HG03175 (cell line): ENCODE data around the gene FBXL20.
"Not testable (repeated sequence)": the region's sequence is repeated elsewhere in the genome, so short reads cannot be mapped to it uniquely, and the experiment has no call there.

Source experiments
- ATAC-seq: cut with Tn5 transposase; IDR thresholded peaks from one replicate; pipeline ENCODE4 v1.9.1; 2021; ENCODE audit warnings: mild to moderate bottlenecking, moderate library complexity; ENCODE audit not compliant: unreplicated experiment

Gene FBXL20

GRCh38 chr17:39401412-39402243 is at the start of gene FBXL20:
Gene FBXL20, minus strand, starts transcription at chr17:39401626. Its CDS starts 224 bp downstream, at chr17:39401402.
- ATAC-seq: peak; percentile 72

- ATAC-seq: peak; percentile 94
Measured at GRCh38 chr17:39450847-39451581, 49.6 kb upstream of the FBXL20 start, which contains the start of gene MED1. Gene MED1, minus strand, starts transcription at chr17:39451263. Its CDS starts 201 bp downstream, at chr17:39451062.

GRCh38 chr17:39450051-39450450 is 48.6 kb upstream of the FBXL20 start:
- no peak for ATAC-seq

- ATAC-seq: no peak
Measured at GRCh38 chr17:39447561-39447960, 46.1 kb upstream of the FBXL20 start.

GRCh38 chr17:39443326-39443725 is 41.9 kb upstream of the FBXL20 start:
- no peak for ATAC-seq

GRCh38 chr17:39439868-39440267 is 38.4 kb upstream of the FBXL20 start:
- not testable (repeated sequence) for ATAC-seq

GRCh38 chr17:39429600-39429999 is 28.2 kb upstream of the FBXL20 start:
- ATAC-seq: no peak

- no peak for ATAC-seq
Measured at GRCh38 chr17:39416141-39416540, 14.7 kb upstream of the FBXL20 start.

- no peak for ATAC-seq
Measured at GRCh38 chr17:39410279-39410678, 8.9 kb upstream of the FBXL20 start.

GRCh38 chr17:39408360-39408759 is 6.9 kb upstream of the FBXL20 start:
- ATAC-seq: no peak

- ATAC-seq: no peak
Measured at GRCh38 chr17:39406951-39407350, 5.5 kb upstream of the FBXL20 start.

- no peak for ATAC-seq
Measured at GRCh38 chr17:39405436-39405835, 4.0 kb upstream of the FBXL20 start.

- ATAC-seq: no peak
Measured at GRCh38 chr17:39404542-39405378, 3.3 kb upstream of the FBXL20 start.

- no peak for ATAC-seq
Measured at GRCh38 chr17:39402890-39403605, 1.6 kb upstream of the FBXL20 start.

- peak; percentile 59 for ATAC-seq
Measured at GRCh38 chr17:39402244-39402889, 941 bp upstream of the FBXL20 start.

- peak; percentile 37 for ATAC-seq
Measured at GRCh38 chr17:39400547-39401411, 647 bp downstream of the FBXL20 start.

- ATAC-seq: no peak
Measured at GRCh38 chr17:39399791-39400190, 1.6 kb downstream of the FBXL20 start.

GRCh38 chr17:39393736-39394135 is 7.7 kb downstream of the FBXL20 start:
- ATAC-seq: no peak

GRCh38 chr17:39391448-39391847 is 10.0 kb downstream of the FBXL20 start:
- no peak for ATAC-seq
